Gastroesophageal sphincter (tissue), 4 donors: ENCODE measurements around the gene CAMSAP1. TPM values are rescaled to one million over a fixed set of nuclear protein-coding genes. Genes with fewer than 3 reads are reported as not detected.

Experiments
- ATAC-seq: fragments of 150-250 bp; one replicate; pipeline ENCODE4 v1.9.1; 2016; ENCODE audit warnings: mild to moderate bottlenecking, moderate library complexity
- H3K27ac ChIP-seq, 4 donors: fragments of 200-600 bp; sonication (generic) in 3 of 4; 1 replicate in 3 of 4; 2 replicates in 1 of 4; pipeline ENCODE4 v1.5.1; 2016 to 2019
- H3K27me3 ChIP-seq: fragments of 200-600 bp; sonication (generic); one replicate; pipeline ENCODE4 v1.5.1; 2019
- H3K36me3 ChIP-seq, 2 donors: fragments of 200-600 bp; sonication (generic); one replicate each; pipeline ENCODE4 v1.5.1; 2019; ENCODE audit warnings: control low read depth in 1 of 2
- H3K4me1 ChIP-seq, 3 donors: fragments of 200-600 bp; sonication (generic); 1 replicate in 2 of 3; 2 replicates in 1 of 3; pipeline ENCODE4 v1.5.1; 2016 to 2019; ENCODE audit warnings: control low read depth in 2 of 3
- H3K4me3 ChIP-seq, 2 donors: fragments of 200-600 bp; sonication (generic); one replicate each; pipeline ENCODE4 v1.5.1; 2019; ENCODE audit warnings: mild to moderate bottlenecking in 1 of 2, moderate library complexity in 1 of 2
- H3K9me3 ChIP-seq, 3 donors: fragments of 200-600 bp; sonication (generic); one replicate each; pipeline ENCODE4 v1.5.1; 2017 to 2019; ENCODE audit warnings: control low read depth in 2 of 3
- CTCF ChIP-seq, 4 experiments: fragments of 200-600 bp in 2 of 4; fragments of 450-650 bp in 2 of 4; sonication (generic) in 1 of 4; IDR thresholded peaks; one replicate each; pipeline ENCODE4 v1.5.1; 2017 to 2019; ENCODE audit warnings: antibody characterized with exemption in 4 of 4, mild to moderate bottlenecking in 2 of 4, moderate library complexity in 2 of 4
- EP300 ChIP-seq: sonication (generic); formaldehyde crosslinking; IDR thresholded peaks from one replicate; pipeline ENCODE4 v1.6.1; 2017; ENCODE audit warnings: antibody characterized with exemption, mild to moderate bottlenecking
- POLR2A ChIP-seq, 2 donors: fragments of 450-650 bp; IDR thresholded peaks; one replicate each; pipeline ENCODE4 v1.6.1; 2017; ENCODE audit warnings: antibody characterized with exemption in 2 of 2, mild to moderate bottlenecking in 2 of 2, moderate library complexity in 1 of 2
- POLR2AphosphoS5 ChIP-seq: sonication (generic); formaldehyde crosslinking; IDR thresholded peaks from one replicate; pipeline ENCODE4 v1.6.1; 2017; ENCODE audit warnings: antibody characterized with exemption
- WGBS, 2 donors: methylation state at CpG; one replicate each; pipeline ENCODE4 v1.1.5; 2018; ENCODE audit warnings: low coverage in 1 of 2; 5-methylcytosine and 5-hydroxymethylcytosine counted together
- total RNA-seq, 4 donors: library from RNA; depleted of rRNA; stranded (reverse); fragments of >200 nt; gene quantifications; one replicate each; pipeline ENCODE4 v1.1.0, GENCODE V29; 2016

Gene CAMSAP1
- total RNA-seq, 4 donors from 2014 or later: 27.5 to 49.2 (median 28.2) TPM

- TF ChIP-seq POLR2AphosphoS5 (no peak), EP300 (no peak), CTCF (IDR thresholded peaks at IDR 0.05) (no peak), POLR2A (IDR thresholded peaks at IDR 0.05) (no peak)
- H3K4me3 ChIP-seq: no peak overlapping the region
- no peak for ATAC-seq
- no peak overlapping the region for H3K27ac ChIP-seq
- no CpG with 5 or more reads among the region's 21 CpGs for WGBS, 2 donors
- H3K36me3 ChIP-seq: peaks cover 0 to 85% of the 10 kb centered on the region in 2 donors
- peaks cover 0 to 7% (median 0%) of the 10 kb centered on the region in 3 donors for H3K4me1 ChIP-seq
- no peaks in the 10 kb centered on the region for H3K27me3 ChIP-seq
- H3K9me3 ChIP-seq: no peaks in the 10 kb centered on the region
These were observed 22.5 kb upstream of the CAMSAP1 start for GRCh38 chr9:135929656-135930445.

GRCh38 chr9:135928731-135929655 lies 21.6 kb upstream of the CAMSAP1 start:
- no peak for ATAC-seq
- H3K4me3 ChIP-seq: no peak overlapping the region
- H3K36me3 ChIP-seq: peaks cover 0 to 82% of the 10 kb centered on the region in 2 donors
- H3K9me3 ChIP-seq: no peaks in the 10 kb centered on the region
- TF ChIP-seq POLR2A (IDR thresholded peaks at IDR 0.05) (no peak), EP300 (no peak), POLR2AphosphoS5 (no peak), CTCF (IDR thresholded peaks at IDR 0.05) (no peak)
- H3K27me3 ChIP-seq: no peaks in the 10 kb centered on the region
- WGBS, 2 donors: no CpG with 5 or more reads among the region's 27 CpGs
- H3K4me1 ChIP-seq: peaks cover 0 to 7% (median 0%) of the 10 kb centered on the region in 3 donors
- no peak overlapping the region for H3K27ac ChIP-seq

- no CpG with 5 or more reads among the region's 23 CpGs for WGBS, 2 donors
- Histone ChIP-seq H3K27me3 (no peaks in the 10 kb centered on the region), H3K4me1 (peaks cover 0 to 7% (median 0%) of the 10 kb centered on the region in 3 donors), H3K9me3 (no peaks in the 10 kb centered on the region), H3K36me3 (peaks cover 0 to 82% of the 10 kb centered on the region in 2 donors), H3K4me3 (no peak overlapping the region), H3K27ac (no peak overlapping the region)
- ATAC-seq: no peak
- no peak for TF ChIP-seq POLR2A (IDR thresholded peaks at IDR 0.05)
- TF ChIP-seq POLR2AphosphoS5: no peak
- TF ChIP-seq CTCF (IDR thresholded peaks at IDR 0.05): no peak
- TF ChIP-seq EP300: no peak
These were observed 20.9 kb upstream of the CAMSAP1 start for GRCh38 chr9:135928074-135928730.

GRCh38 chr9:135927195-135928013 lies 20.1 kb upstream of the CAMSAP1 start:
- Histone ChIP-seq H3K9me3 (no peaks in the 10 kb centered on the region), H3K27ac (no peak overlapping the region), H3K4me1 (peaks cover 0 to 7% (median 0%) of the 10 kb centered on the region in 3 donors), H3K36me3 (peaks cover 0 to 74% of the 10 kb centered on the region in 2 donors), H3K4me3 (no peak overlapping the region), H3K27me3 (no peaks in the 10 kb centered on the region)
- WGBS, 2 donors: no CpG with 5 or more reads among the region's 25 CpGs
- TF ChIP-seq POLR2A (IDR thresholded peaks at IDR 0.05) (no peak), POLR2AphosphoS5 (no peak), CTCF (IDR thresholded peaks at IDR 0.05) (no peak), EP300 (no peak)
- no peak for ATAC-seq
